Caco-2 (cell line): ENCODE data around the gene XIRP2. TPM values are rescaled to one million over a fixed set of nuclear protein-coding genes. Genes with fewer than 3 reads are reported as not detected.

Experiments used
- BruUV-seq: library from RNA; stranded (reverse); fragments of 400-500 nt; replicated peaks from 2 replicates; lab custom pipeline; 2021; lab: Mats Ljungman, UMichigan
- CTCF ChIA-PET: fragments of 300-600 bp; sonication (Branson Sonifier 250); formaldehyde crosslinking; loops from one replicate; lab custom pipeline; 2022; ENCODE audit warnings: antibody characterized with exemption; lab: Charles Lee
- POLR2A ChIA-PET: fragments of 300-600 bp; sonication (Branson Sonifier 250); formaldehyde crosslinking; loops from one replicate; lab custom pipeline; 2022; ENCODE audit warnings: antibody characterized with exemption; lab: Charles Lee
- DNase-seq, 2 experiments: peaks; one replicate each; pipeline versions ENCODE4 v3.0.0 to v3.0.0-alpha.2; 2020 to 2022
- H3K27me3 ChIP-seq: replicated peaks from 2 replicates; pipeline ENCODE4 v1.6.0; 2011; ENCODE audit warnings: low read length; ENCODE audit not compliant: control insufficient read depth, insufficient read depth
- H3K36me3 ChIP-seq: 2 replicates; pipeline ENCODE4 v1.5.1; 2011; ENCODE audit warnings: low read length; ENCODE audit not compliant: control insufficient read depth, insufficient read depth
- H3K4me1 ChIP-seq: fragments of 250-450 bp; sonication (Bioruptor Pico); 2 replicates; pipeline ENCODE4 v1.5.1; 2020; ENCODE audit warnings: mild to moderate bottlenecking
- H3K4me3 ChIP-seq: 2 replicates; pipeline ENCODE4 v1.5.1; 2011; ENCODE audit warnings: low read depth, mild to moderate bottlenecking, control low read depth, low read length
- H3K9me3 ChIP-seq: fragments of 250-450 bp; sonication (Bioruptor Pico); 2 replicates; pipeline ENCODE4 v1.5.1; 2020; ENCODE audit warnings: mild to moderate bottlenecking, moderate library complexity
- H3K27ac Mint-ChIP-seq: one replicate; pipeline ENCODE4 v1.8.0; 2022; ENCODE audit warnings: mixed read lengths; ENCODE audit not compliant: unreplicated experiment
- H3K27me3 Mint-ChIP-seq: one replicate; pipeline ENCODE4 v1.8.0; 2022; ENCODE audit warnings: mixed read lengths; ENCODE audit not compliant: insufficient read depth, unreplicated experiment
- H3K36me3 Mint-ChIP-seq: one replicate; pipeline ENCODE4 v1.8.0; 2022; ENCODE audit warnings: mild to moderate bottlenecking, mixed read lengths; ENCODE audit not compliant: insufficient read depth, unreplicated experiment
- H3K4me1 Mint-ChIP-seq: one replicate; pipeline ENCODE4 v1.8.0; 2022; ENCODE audit warnings: low read depth, mixed read lengths; ENCODE audit not compliant: unreplicated experiment
- H3K4me3 Mint-ChIP-seq: one replicate; pipeline ENCODE4 v1.8.0; 2022; ENCODE audit warnings: mild to moderate bottlenecking, moderate library complexity, mixed read lengths; ENCODE audit not compliant: unreplicated experiment
- H3K9me3 Mint-ChIP-seq: one replicate; pipeline ENCODE4 v1.8.0; 2022; ENCODE audit warnings: mixed read lengths; ENCODE audit not compliant: unreplicated experiment
- intact Hi-C: fragments of 100-400 bp; cut with micrococcal nuclease; formaldehyde crosslinking; loops from one replicate; pipeline ENCODE4 v1.10.0; 2022; ENCODE audit not compliant: unreplicated experiment
- total RNA-seq: library from RNA; stranded (reverse); gene quantifications from 2 replicates; pipeline ENCODE4 v1.2.3, GENCODE V29; 2022
- TF ChIP-seq, protein P1 (sequence below), 2 experiments: fragments of 200-600 bp in 1 of 2; IDR thresholded peaks; 1 replicate in 1 of 2; 2 replicates in 1 of 2; pipeline versions ENCODE4 v1.5.1 to v1.8.0; 2011 to 2022; ENCODE audit warnings: antibody characterized with exemption in 1 of 2, control low read depth in 1 of 2, inconsistent platforms in 1 of 2, low read depth in 1 of 2, low read length in 1 of 2, mild to moderate bottlenecking in 1 of 2, moderate library complexity in 1 of 2; ENCODE audit not compliant: insufficient read depth in 1 of 2, severe bottlenecking in 1 of 2, unreplicated experiment in 1 of 2

XIRP2 gene
- total RNA-seq, 1 experiment from 2014 or later: not detected

- intact Hi-C loops: no loop called here
- DNase-seq: no peak
- Mint-ChIP-seq H3K4me3 (no peak overlapping the region), H3K4me1 (no peaks in the 10 kb centered on the region), H3K27me3 (peaks cover 2% of the 10 kb centered on the region), H3K9me3 (peaks cover 20% of the 10 kb centered on the region), H3K27ac (no peak overlapping the region), H3K36me3 (no peaks in the 10 kb centered on the region)
- H3K36me3 ChIP-seq: no peaks in the 10 kb centered on the region
- CTCF ChIA-PET: no interaction called here
- TF ChIP-seq, protein P1, sequence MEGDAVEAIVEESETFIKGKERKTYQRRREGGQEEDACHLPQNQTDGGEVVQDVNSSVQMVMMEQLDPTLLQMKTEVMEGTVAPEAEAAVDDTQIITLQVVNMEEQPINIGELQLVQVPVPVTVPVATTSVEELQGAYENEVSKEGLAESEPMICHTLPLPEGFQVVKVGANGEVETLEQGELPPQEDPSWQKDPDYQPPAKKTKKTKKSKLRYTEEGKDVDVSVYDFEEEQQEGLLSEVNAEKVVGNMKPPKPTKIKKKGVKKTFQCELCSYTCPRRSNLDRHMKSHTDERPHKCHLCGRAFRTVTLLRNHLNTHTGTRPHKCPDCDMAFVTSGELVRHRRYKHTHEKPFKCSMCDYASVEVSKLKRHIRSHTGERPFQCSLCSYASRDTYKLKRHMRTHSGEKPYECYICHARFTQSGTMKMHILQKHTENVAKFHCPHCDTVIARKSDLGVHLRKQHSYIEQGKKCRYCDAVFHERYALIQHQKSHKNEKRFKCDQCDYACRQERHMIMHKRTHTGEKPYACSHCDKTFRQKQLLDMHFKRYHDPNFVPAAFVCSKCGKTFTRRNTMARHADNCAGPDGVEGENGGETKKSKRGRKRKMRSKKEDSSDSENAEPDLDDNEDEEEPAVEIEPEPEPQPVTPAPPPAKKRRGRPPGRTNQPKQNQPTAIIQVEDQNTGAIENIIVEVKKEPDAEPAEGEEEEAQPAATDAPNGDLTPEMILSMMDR (IDR thresholded peaks at IDR 0.05; ENCODE audit: insufficient read depth in 1 of 2, low read depth in 1 of 2, low read length in 1 of 2, severe bottlenecking in 1 of 2, unreplicated experiment in 1 of 2): no peak
- no TSS peak for BruUV-seq
- no peak overlapping the region for H3K4me3 ChIP-seq
- H3K9me3 ChIP-seq: peaks cover 5% of the 10 kb centered on the region; the same call in 1 of the 2 replicates
- POLR2A ChIA-PET: no interaction called here
- H3K4me1 ChIP-seq: no peaks in the 10 kb centered on the region
- H3K27me3 ChIP-seq: no peaks in the 10 kb centered on the region
Observed at GRCh38 chr2:167271932-167272331, 383.7 kb downstream of the XIRP2 start.

DNA sequence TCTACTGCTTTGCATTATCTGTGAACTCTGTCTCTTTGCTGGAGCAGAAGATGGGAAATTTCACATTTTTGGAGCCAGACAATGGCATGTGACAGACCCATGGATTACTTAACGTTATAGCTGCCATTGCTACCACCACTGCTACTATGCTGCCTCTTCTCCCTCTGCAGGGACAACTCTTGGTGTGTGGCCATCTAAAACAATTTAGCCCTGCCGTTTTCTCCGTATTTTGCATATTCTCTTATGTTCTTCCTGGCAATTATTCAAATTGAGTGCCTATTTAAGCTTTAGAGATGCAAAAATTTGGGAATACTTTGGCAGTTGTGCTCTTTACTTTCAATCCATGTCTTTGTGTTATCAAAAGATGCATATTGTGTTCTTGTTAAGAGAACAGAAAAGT lies 386.8 kb downstream of the XIRP2 start:
- Mint-ChIP-seq H3K36me3 (no peaks in the 10 kb centered on the region), H3K27me3 (peaks cover 2% of the 10 kb centered on the region), H3K9me3 (no peaks in the 10 kb centered on the region), H3K4me1 (no peaks in the 10 kb centered on the region), H3K27ac (no peak overlapping the region), H3K4me3 (no peak overlapping the region)
- Histone ChIP-seq H3K4me3 (no peak overlapping the region), H3K36me3 (no peaks in the 10 kb centered on the region), H3K9me3 (no peaks in the 10 kb centered on the region), H3K4me1 (no peaks in the 10 kb centered on the region), H3K27me3 (no peaks in the 10 kb centered on the region)
- BruUV-seq: no TSS peak
- intact Hi-C loops: no loop called here
- no peak for DNase-seq
- CTCF ChIA-PET: no interaction called here
- POLR2A ChIA-PET: no interaction called here
- TF ChIP-seq, protein P1 (IDR thresholded peaks at IDR 0.05; ENCODE audit: insufficient read depth in 1 of 2, low read depth in 1 of 2, low read length in 1 of 2, severe bottlenecking in 1 of 2, unreplicated experiment in 1 of 2): no peak

DNA sequence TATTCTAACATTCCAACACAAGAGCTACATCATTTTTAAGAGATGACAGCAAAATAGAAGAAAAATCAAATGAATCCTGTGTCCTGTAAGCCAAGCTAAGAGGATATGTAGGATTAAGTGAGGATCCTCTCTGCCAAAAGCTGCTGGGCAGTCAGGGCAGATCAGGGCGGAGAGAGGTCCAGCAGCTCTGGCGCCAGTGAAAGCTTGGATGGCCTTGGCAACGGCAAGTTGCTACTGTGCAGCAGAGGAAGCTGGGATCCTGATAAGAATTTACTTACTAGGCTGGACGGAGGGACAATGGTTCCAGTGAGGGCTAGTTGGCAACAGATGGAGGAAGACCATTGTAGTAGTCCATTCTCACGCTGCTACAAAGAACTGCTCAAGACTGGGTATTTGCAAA lies 391.5 kb downstream of the XIRP2 start:
- Mint-ChIP-seq H3K27ac (no peak overlapping the region), H3K36me3 (no peaks in the 10 kb centered on the region), H3K4me3 (no peak overlapping the region), H3K9me3 (no peaks in the 10 kb centered on the region), H3K4me1 (no peaks in the 10 kb centered on the region), H3K27me3 (peaks cover 4% of the 10 kb centered on the region)
- H3K4me3 ChIP-seq: no peak overlapping the region
- intact Hi-C loops: no loop called here
- no TSS peak for BruUV-seq
- TF ChIP-seq, protein P1 (IDR thresholded peaks at IDR 0.05; ENCODE audit: insufficient read depth in 1 of 2, low read depth in 1 of 2, low read length in 1 of 2, severe bottlenecking in 1 of 2, unreplicated experiment in 1 of 2): no peak
- H3K4me1 ChIP-seq: no peaks in the 10 kb centered on the region
- DNase-seq: no peak
- no peaks in the 10 kb centered on the region for H3K36me3 ChIP-seq
- CTCF ChIA-PET: no interaction called here
- H3K9me3 ChIP-seq: no peaks in the 10 kb centered on the region
- POLR2A ChIA-PET: no interaction called here
- no peaks in the 10 kb centered on the region for H3K27me3 ChIP-seq
